Measurements from ENCODE around the gene NAT10.
"Not testable (repeated sequence)": the region's sequence is repeated elsewhere in the genome, so short reads cannot be mapped to it uniquely, and the experiment has no call there.

Gene NAT10

GRCh38 chr11:34105079-34105956 is at the start of gene NAT10:
TSS of gene NAT10 (plus strand) at chr11:34105629. CDS start at chr11:34108226, 2,597 bp downstream.
- peak; percentile 96 to 98 for DNase-seq (ENCODE audit: low read depth in 2 of 2, low spot score in 1 of 2)

- DNase-seq (ENCODE audit: low read depth in 2 of 2, low spot score in 1 of 2) = no peak
These were observed 48.8 kb upstream of the NAT10 start for GRCh38 chr11:34056672-34057071.

DNA sequence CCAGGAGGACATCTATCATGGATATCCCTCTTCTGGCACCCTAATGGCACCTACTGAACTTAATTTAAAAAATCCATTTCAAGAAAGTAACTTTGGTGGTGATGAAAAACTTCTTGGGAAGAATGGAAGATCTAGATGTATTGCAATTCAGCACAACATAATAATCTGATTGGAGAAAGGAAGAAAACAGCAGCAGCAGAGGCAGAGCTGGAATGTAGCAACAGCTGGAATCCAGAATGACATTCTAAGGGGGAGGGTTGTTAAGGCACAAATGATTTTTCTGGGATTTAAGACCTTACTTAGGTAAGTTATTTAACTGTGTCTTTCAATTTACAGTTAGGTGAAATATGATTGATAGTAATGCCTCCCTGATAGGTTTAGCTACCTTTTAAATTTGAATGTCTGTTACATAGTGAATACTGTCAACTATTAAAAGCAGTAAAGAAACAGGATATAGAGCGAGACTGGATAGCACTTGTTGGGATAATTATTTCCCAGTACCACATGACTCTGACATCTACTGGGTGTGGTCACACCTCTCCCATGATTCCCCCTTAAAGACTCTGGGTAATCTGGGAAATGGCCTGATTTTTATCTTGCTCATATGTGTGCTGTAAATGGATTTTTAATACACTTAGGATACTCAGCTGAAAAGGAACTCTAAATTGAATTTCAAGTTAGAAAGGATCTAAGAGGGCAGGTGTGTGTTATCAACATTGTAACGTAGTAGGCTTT is 42.2 kb upstream of the NAT10 start:
- DNase-seq (ENCODE audit: low read depth in 2 of 2, low spot score in 1 of 2) = no peak

GRCh38 chr11:34064291-34064690 is 41.1 kb upstream of the NAT10 start:
- DNase-seq (ENCODE audit: low read depth in 2 of 2, low spot score in 1 of 2) = no peak

GRCh38 chr11:34065505-34066203 is 39.8 kb upstream of the NAT10 start:
- no peak for DNase-seq (ENCODE audit: low read depth in 2 of 2, low spot score in 1 of 2)

DNA sequence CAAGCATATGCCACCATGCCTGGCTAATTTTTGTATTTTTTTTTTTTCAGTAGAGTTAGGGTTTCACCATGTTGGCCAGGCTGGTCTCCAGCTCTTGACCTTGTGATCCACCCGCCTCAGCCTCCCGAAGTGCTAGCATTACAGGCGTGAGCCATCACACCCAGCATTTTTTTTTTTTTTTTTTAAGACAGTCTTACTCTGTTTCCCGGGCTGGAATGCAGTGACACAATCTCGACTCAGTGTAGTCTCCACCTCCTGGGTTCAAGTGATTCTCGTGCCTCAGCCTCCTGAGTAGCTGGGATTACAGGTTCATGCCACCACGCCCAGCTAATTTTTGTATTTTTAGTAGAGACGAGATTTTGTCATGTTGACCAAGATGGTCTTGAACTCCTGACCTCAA is 38.7 kb upstream of the NAT10 start:
- DNase-seq (ENCODE audit: low read depth in 2 of 2, low spot score in 1 of 2) = not testable (repeated sequence)

GRCh38 chr11:34067383-34068065 is 37.9 kb upstream of the NAT10 start:
- DNase-seq (ENCODE audit: low read depth in 2 of 2, low spot score in 1 of 2) = no peak

GRCh38 chr11:34068111-34068510 is 37.3 kb upstream of the NAT10 start:
- no peak for DNase-seq (ENCODE audit: low read depth in 2 of 2, low spot score in 1 of 2)

GRCh38 chr11:34071306-34071705 is 34.1 kb upstream of the NAT10 start:
- DNase-seq (ENCODE audit: low read depth in 2 of 2, low spot score in 1 of 2) = not testable (repeated sequence)

DNA sequence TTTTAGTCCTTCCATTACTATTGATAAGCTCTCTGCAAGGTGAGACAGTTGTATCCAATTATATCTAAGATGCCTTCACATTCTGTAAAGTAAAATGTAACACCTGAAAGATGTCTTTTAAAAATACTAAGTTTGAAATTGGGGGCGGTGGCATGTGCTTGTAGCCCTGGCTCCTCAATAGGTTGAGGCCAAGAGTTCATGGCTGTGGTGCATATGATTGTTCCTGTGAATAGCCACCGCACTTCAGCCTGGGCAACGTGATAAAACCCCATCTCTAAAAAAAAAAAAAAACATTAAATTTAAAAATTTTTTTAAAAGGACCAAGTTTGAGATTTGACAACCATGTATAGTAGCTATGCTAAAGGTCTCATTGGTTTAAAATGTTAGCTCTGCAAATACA is 33.4 kb upstream of the NAT10 start:
- no peak for DNase-seq (ENCODE audit: low read depth in 2 of 2, low spot score in 1 of 2)

DNA sequence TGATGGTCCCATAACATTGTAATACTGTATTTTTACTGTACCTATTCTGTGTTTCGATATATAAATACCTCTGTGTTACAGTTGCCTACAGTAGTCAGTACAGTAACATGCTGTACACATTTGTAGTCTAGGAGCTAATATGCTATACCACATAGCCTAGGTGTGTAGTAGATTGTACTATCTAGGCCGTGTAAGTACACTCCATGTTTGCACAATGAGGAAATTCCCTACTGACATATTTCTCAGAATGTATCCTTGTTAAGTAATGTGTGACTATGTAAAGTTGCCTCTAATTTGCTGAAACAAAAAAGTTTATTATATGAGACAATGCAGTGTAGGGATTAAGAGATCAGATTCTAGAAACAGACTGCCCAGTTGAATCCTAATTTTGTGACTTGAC is 32.6 kb upstream of the NAT10 start:
- no peak for DNase-seq (ENCODE audit: low read depth in 2 of 2, low spot score in 1 of 2)

DNA sequence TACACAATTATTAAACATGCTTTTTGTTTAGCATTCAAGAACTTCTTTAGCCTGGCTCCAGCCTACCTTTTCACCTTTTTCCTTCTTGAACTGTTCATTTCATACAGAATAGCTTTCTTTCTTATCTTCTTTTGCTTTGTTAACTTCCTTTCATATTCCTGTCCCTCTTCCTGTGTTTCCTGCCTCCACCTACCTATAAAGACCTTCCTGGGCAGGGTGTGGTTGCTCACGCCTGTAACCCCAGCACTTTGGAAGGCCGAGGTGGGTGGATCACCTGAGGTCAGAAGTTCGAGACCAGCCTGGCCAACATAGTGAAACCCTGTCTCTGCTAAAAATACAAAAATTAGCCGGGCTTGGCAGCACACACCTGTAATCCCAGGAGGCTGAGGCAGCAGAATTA is 31.0 kb upstream of the NAT10 start:
- DNase-seq (ENCODE audit: low read depth in 2 of 2, low spot score in 1 of 2) = no peak

DNA sequence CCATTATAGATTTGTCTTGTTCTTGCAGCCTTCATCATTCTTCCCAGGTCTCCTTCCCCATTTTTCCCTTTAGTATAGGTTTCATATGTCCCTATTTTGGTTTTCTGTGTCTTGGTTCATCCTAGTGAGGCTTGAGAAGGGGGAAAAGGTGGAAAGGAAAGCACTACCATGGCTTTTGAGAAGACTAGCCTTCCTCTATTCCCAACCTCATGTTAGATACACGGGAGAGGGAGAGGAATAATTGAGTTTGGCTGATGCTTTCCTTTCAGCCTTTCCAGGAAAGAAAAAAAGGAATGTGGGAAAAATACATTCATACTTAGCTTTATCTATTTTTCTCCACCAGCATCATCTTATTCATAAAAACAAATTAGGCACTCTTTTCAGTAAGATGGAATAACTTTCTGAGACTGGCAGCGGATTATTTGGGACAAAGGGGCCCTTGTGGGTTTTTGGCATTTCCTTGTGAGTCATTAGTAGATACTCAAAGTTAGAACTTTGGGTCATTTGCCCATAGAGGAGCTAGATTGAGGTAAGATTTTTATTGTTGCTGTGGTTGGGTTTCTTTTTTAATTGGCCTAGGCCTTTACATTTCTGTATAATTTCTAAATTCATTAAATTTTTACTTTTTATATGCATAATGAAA is 30.1 kb upstream of the NAT10 start:
- no peak for DNase-seq (ENCODE audit: low read depth in 2 of 2, low spot score in 1 of 2)

GRCh38 chr11:34080609-34081008 is 24.8 kb upstream of the NAT10 start:
- DNase-seq (ENCODE audit: low read depth in 2 of 2, low spot score in 1 of 2) = no peak

DNA sequence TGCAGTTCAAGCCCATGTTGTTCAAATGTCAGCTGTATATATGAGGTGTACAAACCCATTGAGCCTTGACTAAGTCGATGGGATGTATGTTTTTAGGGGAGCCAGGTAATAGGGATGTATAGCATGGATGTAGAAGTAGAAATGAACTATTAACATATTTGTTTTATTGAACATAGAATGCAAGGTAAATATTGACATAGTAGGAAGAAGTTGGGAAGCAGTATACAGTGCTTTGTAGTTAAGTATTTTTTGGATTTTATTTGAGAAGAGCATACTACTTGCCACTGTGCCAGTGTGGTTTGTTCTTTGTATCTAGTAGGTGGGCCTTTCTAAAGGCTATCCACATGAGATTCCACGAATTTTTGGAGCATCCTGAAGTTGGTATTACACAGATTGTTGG is 20.8 kb upstream of the NAT10 start:
- no peak for DNase-seq (ENCODE audit: low read depth in 2 of 2, low spot score in 1 of 2)

- DNase-seq (ENCODE audit: low read depth in 2 of 2, low spot score in 1 of 2) = no peak
These were observed 18.7 kb upstream of the NAT10 start for GRCh38 chr11:34086554-34087283.

DNA sequence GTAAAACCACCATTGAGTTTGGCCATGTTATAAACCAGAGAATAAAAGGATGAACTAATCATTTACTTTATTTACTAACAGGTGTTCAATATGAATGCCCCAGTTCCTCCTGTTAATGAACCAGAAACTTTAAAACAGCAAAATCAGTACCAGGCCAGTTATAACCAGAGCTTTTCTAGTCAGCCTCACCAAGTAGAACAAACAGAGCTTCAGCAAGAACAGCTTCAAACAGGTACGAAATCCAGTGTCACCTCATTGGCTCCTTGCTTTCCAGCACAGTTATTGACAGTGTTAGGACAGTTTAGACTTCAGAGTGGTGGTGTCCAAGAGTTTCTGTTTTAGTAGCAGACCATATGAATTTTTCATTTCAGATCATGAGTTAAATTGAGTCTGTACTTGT is 13.6 kb upstream of the NAT10 start:
- no peak for DNase-seq (ENCODE audit: low read depth in 2 of 2, low spot score in 1 of 2)

DNA sequence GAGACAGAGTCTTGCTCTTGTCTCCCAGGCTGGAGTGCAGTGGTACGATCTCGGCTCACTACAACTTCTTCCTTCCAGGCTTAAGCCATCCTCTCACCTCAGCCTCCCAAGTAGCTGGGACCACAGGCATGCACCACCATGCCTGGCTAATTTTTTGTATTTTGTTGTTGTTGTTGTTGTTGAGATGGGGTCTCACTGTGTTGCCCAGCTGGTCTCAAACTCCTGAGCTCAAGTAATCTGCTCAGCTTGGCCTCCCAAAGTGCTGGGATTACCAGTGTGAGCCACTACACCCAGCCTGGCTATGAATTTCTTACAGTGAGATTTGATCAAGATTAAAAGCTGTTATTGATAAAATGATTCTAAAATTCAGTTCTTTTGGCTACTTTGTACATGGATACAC is 10.5 kb upstream of the NAT10 start:
- not testable (repeated sequence) for DNase-seq (ENCODE audit: low read depth in 2 of 2, low spot score in 1 of 2)

- no peak for DNase-seq (ENCODE audit: low read depth in 2 of 2, low spot score in 1 of 2)
These were observed 6.6 kb upstream of the NAT10 start for GRCh38 chr11:34098813-34099212.

GRCh38 chr11:34104680-34105078 is 750 bp upstream of the NAT10 start:
- DNase-seq (ENCODE audit: low read depth in 2 of 2, low spot score in 1 of 2) = no peak
